ENCODE results near the gene TASP1. TPM values are rescaled to one million over a fixed set of nuclear protein-coding genes. Genes with fewer than 3 reads are reported as not detected.

TASP1 gene
- total RNA-seq, 1 experiment from 2014 or later, result 9.5 TPM

DNA sequence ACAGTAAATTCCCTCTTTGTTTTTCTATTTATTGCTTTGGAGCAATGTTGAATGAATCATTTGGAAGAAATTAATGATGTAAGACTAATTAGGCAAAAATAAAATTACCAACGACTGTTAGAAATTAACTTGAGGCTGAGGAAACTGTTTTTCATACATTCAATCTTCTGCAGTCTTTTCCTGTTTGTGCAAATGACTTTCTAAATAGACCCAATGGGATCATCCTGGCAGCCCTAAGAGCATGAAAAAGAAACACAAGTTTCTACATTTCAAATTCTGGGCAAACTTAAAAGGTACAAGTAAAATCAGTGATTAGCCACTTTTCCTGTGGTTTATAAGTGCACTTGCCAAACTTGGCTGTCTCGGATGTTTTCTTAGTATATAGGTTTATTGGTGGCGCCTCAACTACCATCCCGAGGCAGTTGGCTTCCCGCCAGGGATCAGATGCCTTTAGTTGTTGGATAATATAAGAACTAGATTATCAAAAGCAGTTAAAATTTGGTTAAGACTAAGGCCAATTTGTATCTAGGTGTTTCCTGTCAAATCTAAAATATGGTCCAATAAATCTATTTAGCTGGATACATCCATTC lies 236.5 kb downstream of the TASP1 start:
- Mint-ChIP-seq H3K4me3 (no peak overlapping the region), H3K4me1 (peaks cover 0 to 5% of the 10 kb centered on the region in 2 experiments; a peak in 2 of 4 replicates), H3K36me3 (ENCODE audit: insufficient read depth in 1 of 3, low read depth in 3 of 3) (no peaks in the 10 kb centered on the region), H3K27me3 (ENCODE audit: low read depth) (no peaks in the 10 kb centered on the region), H3K9me3 (no peaks in the 10 kb centered on the region), H3K27ac (no peak overlapping the region)
- TF ChIP-seq, protein P1, sequence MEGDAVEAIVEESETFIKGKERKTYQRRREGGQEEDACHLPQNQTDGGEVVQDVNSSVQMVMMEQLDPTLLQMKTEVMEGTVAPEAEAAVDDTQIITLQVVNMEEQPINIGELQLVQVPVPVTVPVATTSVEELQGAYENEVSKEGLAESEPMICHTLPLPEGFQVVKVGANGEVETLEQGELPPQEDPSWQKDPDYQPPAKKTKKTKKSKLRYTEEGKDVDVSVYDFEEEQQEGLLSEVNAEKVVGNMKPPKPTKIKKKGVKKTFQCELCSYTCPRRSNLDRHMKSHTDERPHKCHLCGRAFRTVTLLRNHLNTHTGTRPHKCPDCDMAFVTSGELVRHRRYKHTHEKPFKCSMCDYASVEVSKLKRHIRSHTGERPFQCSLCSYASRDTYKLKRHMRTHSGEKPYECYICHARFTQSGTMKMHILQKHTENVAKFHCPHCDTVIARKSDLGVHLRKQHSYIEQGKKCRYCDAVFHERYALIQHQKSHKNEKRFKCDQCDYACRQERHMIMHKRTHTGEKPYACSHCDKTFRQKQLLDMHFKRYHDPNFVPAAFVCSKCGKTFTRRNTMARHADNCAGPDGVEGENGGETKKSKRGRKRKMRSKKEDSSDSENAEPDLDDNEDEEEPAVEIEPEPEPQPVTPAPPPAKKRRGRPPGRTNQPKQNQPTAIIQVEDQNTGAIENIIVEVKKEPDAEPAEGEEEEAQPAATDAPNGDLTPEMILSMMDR (conservative IDR thresholded peaks at IDR 0.05), result no peak
- H2BK5ac ChIP-seq (ENCODE audit: insufficient read length, low read length), result no peak overlapping the region
- no peak overlapping the region for H2BK120ac ChIP-seq (ENCODE audit: low read depth, low read length, poor library complexity, severe bottlenecking)
- H3K27me3 ChIP-seq (ENCODE audit: insufficient read depth, low read length), result no peaks in the 10 kb centered on the region
- no peak overlapping the region for H2BK12ac ChIP-seq (ENCODE audit: insufficient read length, low read depth, low read length)
- H2AK5ac ChIP-seq (ENCODE audit: insufficient read length, low read length), result no peak overlapping the region
- H4K20me1 ChIP-seq (ENCODE audit: control insufficient read depth, insufficient read depth, insufficient read length), result no peaks in the 10 kb centered on the region
- no peak overlapping the region for H3K14ac ChIP-seq (ENCODE audit: insufficient read depth, low read length)
- H3K79me2 ChIP-seq (ENCODE audit: insufficient read depth, low read length), result no peaks in the 10 kb centered on the region
- no peaks in the 10 kb centered on the region; the same call in 1 of the 2 replicates for H3K4me1 ChIP-seq (ENCODE audit: insufficient read depth, low read length)
- H3K79me1 ChIP-seq (ENCODE audit: insufficient read depth, low read depth, low read length, poor library complexity, severe bottlenecking), result no peaks in the 10 kb centered on the region
- H4K8ac ChIP-seq (replicated peaks; ENCODE audit: insufficient read length, low read depth, low read length), result no peak overlapping the region
- H3K23ac ChIP-seq (ENCODE audit: insufficient read length, low read depth, low read length), result no peak overlapping the region
- no peak overlapping the region for H3K4me2 ChIP-seq (ENCODE audit: insufficient read depth, insufficient read length, low read length)
- H3T11ph ChIP-seq (ENCODE audit: low read length), result no peak overlapping the region
- H4K5ac ChIP-seq (ENCODE audit: insufficient read length, low read depth, low read length), result no peak overlapping the region
- H3K56ac ChIP-seq (ENCODE audit: insufficient read length, low read depth, low read length), result no peak overlapping the region
- no CpG with 5 or more reads among the region's 5 CpGs for WGBS (ENCODE audit: extremely low coverage, insufficient read length, low lambda C conversion rate)
- H4K91ac ChIP-seq (ENCODE audit: insufficient read length, low read depth, low read length), result no peak overlapping the region
- no peak overlapping the region for H3K27ac ChIP-seq (ENCODE audit: insufficient read length, low read depth, low read length)
- DNase-seq, result no peak
- no peak overlapping the region for H2BK15ac ChIP-seq (ENCODE audit: low read depth, low read length)
- H3K23me2 ChIP-seq (ENCODE audit: insufficient read length, low read depth, low read length, poor library complexity, severe bottlenecking), result no peaks in the 10 kb centered on the region
- no peaks in the 10 kb centered on the region for H3K9me3 ChIP-seq (ENCODE audit: control insufficient read depth, low read depth, low read length)
- no peak overlapping the region for H2AFZ ChIP-seq (ENCODE audit: low read length)
- H3K4ac ChIP-seq (ENCODE audit: low read depth, low read length), result no peak overlapping the region
- H2BK20ac ChIP-seq (ENCODE audit: low read depth, low read length, poor library complexity, severe bottlenecking), result no peak overlapping the region
- no peak overlapping the region for H3K9ac ChIP-seq (ENCODE audit: extremely low read depth, insufficient read length, low read length)
- H3K18ac ChIP-seq (ENCODE audit: insufficient read length, low read depth, low read length), result no peak overlapping the region

Data from H9 (cell line).